Measurements from ENCODE around the gene GAA. TPM values are rescaled to one million over a fixed set of nuclear protein-coding genes. Genes with fewer than 3 reads are reported as not detected.
A peak's percentile ranks its signal among the peaks of the same experiment; 100 is the strongest.

Gene GAA
- total and polyA plus RNA-seq, 2 of the 13 experiments (the other 11 are each of a cell fraction or from before 2014, with no cell fraction given), result 21.6 to 36.4 TPM

- CTCF ChIA-PET (ENCODE audit: low intra/inter-chr PET ratio, low total read pairs), result no interaction called here
- Histone ChIP-seq H3K9ac (ENCODE audit: insufficient read depth, low read depth, low read length) (no peak overlapping the region), H3K27ac (ENCODE audit: extremely low read length, insufficient read depth, low read length) (no peak overlapping the region), H3K27me3 (ENCODE audit: control insufficient read depth in 1 of 2, insufficient read depth in 2 of 2, low read length in 2 of 2) (no peaks in the 10 kb centered on the region), H3K79me2 (ENCODE audit: insufficient read depth, low read length) (no peaks in the 10 kb centered on the region), H2AFZ (ENCODE audit: low read length) (no peak overlapping the region), H3K9me3 (ENCODE audit: low read length) (no peaks in the 10 kb centered on the region), H3K4me1 (ENCODE audit: insufficient read depth, low read length) (peaks cover 36% of the 10 kb centered on the region), H3K36me3 (replicated peaks in 1 of 2; ENCODE audit: control insufficient read depth in 1 of 2, insufficient read depth in 2 of 2, low read length in 2 of 2) (no peaks in the 10 kb centered on the region), H4K20me1 (ENCODE audit: insufficient read depth, low read length) (no peaks in the 10 kb centered on the region), H3K4me2 (ENCODE audit: low read depth, low read length) (peak overlapping the region; percentile 45), H3K4me3 (replicated peaks in 1 of 3; ENCODE audit: insufficient read depth in 1 of 3, low read depth in 2 of 3, low read length in 3 of 3) (no peak overlapping the region; a peak in 1 of 6 replicates)
- WGBS (ENCODE audit: low lambda C conversion rate), result 76% methylated on average over 17 of the region's 27 CpGs
- intact Hi-C loops (cut with micrococcal nuclease; ENCODE audit: unreplicated experiment) (no loop called here), in situ Hi-C loops (cut with HindIII; ENCODE audit: extremely low pct_ligation_motif_present, low pct_unique_long_range_greater_than_20kb) (no loop called here)
- POLR2A ChIA-PET, result interaction anchor here (0.6 to 1.5 kb wide), 3 partner anchors 11 to 66 kb away, joined by 3 to 5 read pairs (median 4); no protein-coding TSS in a partner anchor
- ATAC-seq (peak; percentile 70), DNase-seq (ENCODE audit: low spot score) (peak; percentile 81), FAIRE-seq (peak; percentile 42)
- no TSS peak for BruUV-seq (replicated peaks)
- TF ChIP-seq, protein P1, sequence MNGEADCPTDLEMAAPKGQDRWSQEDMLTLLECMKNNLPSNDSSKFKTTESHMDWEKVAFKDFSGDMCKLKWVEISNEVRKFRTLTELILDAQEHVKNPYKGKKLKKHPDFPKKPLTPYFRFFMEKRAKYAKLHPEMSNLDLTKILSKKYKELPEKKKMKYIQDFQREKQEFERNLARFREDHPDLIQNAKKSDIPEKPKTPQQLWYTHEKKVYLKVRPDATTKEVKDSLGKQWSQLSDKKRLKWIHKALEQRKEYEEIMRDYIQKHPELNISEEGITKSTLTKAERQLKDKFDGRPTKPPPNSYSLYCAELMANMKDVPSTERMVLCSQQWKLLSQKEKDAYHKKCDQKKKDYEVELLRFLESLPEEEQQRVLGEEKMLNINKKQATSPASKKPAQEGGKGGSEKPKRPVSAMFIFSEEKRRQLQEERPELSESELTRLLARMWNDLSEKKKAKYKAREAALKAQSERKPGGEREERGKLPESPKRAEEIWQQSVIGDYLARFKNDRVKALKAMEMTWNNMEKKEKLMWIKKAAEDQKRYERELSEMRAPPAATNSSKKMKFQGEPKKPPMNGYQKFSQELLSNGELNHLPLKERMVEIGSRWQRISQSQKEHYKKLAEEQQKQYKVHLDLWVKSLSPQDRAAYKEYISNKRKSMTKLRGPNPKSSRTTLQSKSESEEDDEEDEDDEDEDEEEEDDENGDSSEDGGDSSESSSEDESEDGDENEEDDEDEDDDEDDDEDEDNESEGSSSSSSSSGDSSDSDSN (CRISPR knock-in tag; IDR thresholded peaks at IDR 0.05), result peak; percentile 56; the same call in 1 of the 2 replicates
- TF ChIP-seq KDM2A (CRISPR knock-in tag; IDR thresholded peaks at IDR 0.05; ENCODE audit: borderline replicate concordance, low read depth) (peak; percentile 73; the same call in 1 of the 2 replicates), HOXA7 (CRISPR knock-in tag; IDR thresholded peaks at IDR 0.05) (no peak), ZSCAN31 (CRISPR knock-in tag; IDR thresholded peaks at IDR 0.05; ENCODE audit: low read depth) (no peak), ZBED4 (CRISPR knock-in tag; IDR thresholded peaks at IDR 0.05; ENCODE audit: borderline replicate concordance) (0 out of 2 replicates have a peak, but pooled peaks have one; percentile 33), HNRNPL (IDR thresholded peaks at IDR 0.05; ENCODE audit: low read depth, low read length) (peak; percentile 86), ZNF614 (CRISPR knock-in tag; IDR thresholded peaks at IDR 0.05; ENCODE audit: borderline replicate concordance) (peak; percentile 61; the same call in 1 of the 2 replicates), ZNF468 (CRISPR knock-in tag; IDR thresholded peaks at IDR 0.05) (no peak), GATAD2A (CRISPR knock-in tag; IDR thresholded peaks at IDR 0.05) (peak; percentile 81), AHR (CRISPR knock-in tag; IDR thresholded peaks at IDR 0.05) (0 out of 2 replicates have a peak, but pooled peaks have one; percentile 35), SMAD3 (CRISPR knock-in tag; IDR thresholded peaks at IDR 0.05) (0 out of 2 replicates have a peak, but pooled peaks have one; percentile 54), ZFX (CRISPR knock-in tag; IDR thresholded peaks at IDR 0.05; ENCODE audit: low read depth) (peak; percentile 33; the same call in 1 of the 2 replicates), GABPB1 (CRISPR knock-in tag; IDR thresholded peaks at IDR 0.05) (peak; percentile 27; the same call in 1 of the 2 replicates), ZNF350 (CRISPR knock-in tag; IDR thresholded peaks at IDR 0.05; ENCODE audit: borderline replicate concordance, low read depth) (0 out of 2 replicates have a peak, but pooled peaks have one; percentile 37)
- TF ChIP-seq, protein P2, sequence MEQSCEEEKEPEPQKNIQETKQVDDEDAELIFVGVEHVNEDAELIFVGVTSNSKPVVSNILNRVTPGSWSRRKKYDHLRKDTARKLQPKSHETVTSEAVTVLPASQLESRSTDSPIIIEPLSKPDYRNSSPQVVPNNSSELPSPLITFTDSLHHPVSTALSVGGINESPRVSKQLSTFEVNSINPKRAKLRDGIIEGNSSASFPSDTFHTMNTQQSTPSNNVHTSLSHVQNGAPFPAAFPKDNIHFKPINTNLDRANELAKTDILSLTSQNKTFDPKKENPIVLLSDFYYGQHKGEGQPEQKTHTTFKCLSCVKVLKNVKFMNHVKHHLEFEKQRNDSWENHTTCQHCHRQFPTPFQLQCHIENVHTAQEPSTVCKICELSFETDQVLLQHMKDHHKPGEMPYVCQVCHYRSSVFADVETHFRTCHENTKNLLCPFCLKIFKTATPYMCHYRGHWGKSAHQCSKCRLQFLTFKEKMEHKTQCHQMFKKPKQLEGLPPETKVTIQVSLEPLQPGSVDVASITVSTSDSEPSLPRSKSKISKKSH (CRISPR knock-in tag; IDR thresholded peaks at IDR 0.05; ENCODE audit: borderline replicate concordance), result 0 out of 2 replicates have a peak, but pooled peaks have one; percentile 38
Measured at GRCh38 chr17:80063830-80064585, 37.4 kb upstream of the GAA start.

Measured in HepG2 (cell line).